GM19328 (cell line): ENCODE measurements around the gene GRHL1.
"Not testable (repeated sequence)": the region's sequence is repeated elsewhere in the genome, so short reads cannot be mapped to it uniquely, and the experiment has no call there.

Experiments
- ATAC-seq: cut with Tn5 transposase; IDR thresholded peaks from one replicate; pipeline ENCODE4 v1.9.1; 2021; ENCODE audit warnings: mild to moderate bottlenecking, moderate library complexity; ENCODE audit not compliant: unreplicated experiment

GRHL1 gene

DNA sequence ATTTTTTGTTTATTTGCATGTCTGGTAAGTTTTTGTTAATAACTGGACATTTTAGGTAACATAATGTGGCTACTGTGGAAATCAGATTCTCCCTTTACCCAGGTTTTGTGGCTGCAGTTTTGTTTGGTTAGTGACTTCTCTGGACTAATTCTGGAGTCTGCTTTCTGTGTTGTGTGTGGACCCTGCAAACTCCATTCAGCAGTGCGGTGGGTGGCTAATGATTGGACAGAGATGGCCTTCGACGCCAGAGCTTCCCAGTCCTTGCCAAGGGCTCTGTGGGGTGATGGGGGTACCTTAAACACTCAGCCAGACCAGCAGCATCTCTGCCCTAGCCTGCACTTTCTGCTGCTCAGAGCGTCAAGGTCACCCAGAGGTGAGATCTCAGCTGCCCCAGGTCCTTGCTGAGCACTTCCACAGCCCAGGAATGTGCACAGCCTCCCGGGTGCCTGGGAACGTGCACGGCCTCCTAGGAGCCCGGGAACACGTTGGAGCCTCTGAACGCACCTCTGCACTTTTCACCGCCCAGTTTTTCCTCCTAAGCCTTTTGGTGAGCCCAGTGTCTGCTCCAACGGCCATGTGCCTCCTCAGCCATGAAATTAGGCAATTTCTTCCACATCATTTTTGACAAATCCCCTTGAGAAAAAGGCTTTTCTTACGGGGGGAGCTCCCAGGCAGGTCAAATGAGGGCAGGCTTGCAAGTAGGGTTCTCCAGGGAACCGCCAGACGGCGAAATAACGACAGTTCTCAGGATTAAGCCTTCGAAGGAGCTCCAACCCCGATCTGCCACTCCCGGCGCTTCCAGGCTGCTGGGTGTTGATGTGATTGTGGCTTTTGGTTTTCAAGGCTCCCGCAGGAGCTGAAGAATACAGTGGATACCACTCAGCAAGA, 56.7 kb downstream of the GRHL1 start:
- no peak for ATAC-seq

DNA sequence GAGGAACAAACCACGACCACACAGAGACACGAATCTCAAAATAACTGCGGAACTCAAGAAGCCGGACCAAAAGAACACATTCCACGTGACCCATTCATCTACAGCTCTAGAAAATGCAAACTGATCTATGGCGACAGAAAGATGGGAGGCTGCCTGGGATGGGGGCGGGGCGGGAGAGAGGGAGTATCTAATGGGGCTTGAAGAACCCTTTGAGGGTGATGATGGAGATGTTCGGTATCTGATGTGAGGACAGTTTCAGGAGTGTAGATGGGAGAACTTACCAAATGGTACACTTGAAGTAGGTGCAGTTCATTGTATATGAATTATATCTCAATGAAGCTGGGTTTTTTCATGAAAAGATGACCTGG, 57.3 kb downstream of the GRHL1 start:
- no peak for ATAC-seq

DNA sequence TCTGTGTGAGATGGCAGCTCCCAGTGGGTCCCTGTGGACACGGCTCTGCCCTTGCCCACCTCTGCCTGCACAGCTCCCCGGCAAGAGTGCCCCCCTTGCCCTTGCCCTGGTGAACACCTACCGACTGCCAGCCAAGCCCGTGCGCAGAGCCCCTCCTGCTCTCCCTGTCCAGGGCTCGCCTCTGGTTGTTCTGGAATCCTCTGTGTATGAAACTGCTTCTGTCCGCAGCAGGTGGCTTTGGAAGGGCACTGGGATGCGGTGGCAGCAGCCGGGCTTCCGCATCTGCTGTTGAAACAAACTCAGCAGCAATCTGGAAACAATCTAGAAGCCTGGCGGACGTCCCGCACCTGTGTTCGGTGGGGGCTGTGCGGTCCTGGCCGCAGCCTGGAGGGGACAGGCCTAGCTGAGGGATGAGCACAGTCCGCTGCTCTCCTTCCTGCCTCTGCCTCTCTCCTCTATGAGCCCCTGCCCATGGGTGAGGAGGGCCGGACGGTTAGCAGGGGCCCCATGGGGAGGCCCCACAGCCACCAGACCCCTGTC, 57.8 kb downstream of the GRHL1 start:
- ATAC-seq: no peak

DNA sequence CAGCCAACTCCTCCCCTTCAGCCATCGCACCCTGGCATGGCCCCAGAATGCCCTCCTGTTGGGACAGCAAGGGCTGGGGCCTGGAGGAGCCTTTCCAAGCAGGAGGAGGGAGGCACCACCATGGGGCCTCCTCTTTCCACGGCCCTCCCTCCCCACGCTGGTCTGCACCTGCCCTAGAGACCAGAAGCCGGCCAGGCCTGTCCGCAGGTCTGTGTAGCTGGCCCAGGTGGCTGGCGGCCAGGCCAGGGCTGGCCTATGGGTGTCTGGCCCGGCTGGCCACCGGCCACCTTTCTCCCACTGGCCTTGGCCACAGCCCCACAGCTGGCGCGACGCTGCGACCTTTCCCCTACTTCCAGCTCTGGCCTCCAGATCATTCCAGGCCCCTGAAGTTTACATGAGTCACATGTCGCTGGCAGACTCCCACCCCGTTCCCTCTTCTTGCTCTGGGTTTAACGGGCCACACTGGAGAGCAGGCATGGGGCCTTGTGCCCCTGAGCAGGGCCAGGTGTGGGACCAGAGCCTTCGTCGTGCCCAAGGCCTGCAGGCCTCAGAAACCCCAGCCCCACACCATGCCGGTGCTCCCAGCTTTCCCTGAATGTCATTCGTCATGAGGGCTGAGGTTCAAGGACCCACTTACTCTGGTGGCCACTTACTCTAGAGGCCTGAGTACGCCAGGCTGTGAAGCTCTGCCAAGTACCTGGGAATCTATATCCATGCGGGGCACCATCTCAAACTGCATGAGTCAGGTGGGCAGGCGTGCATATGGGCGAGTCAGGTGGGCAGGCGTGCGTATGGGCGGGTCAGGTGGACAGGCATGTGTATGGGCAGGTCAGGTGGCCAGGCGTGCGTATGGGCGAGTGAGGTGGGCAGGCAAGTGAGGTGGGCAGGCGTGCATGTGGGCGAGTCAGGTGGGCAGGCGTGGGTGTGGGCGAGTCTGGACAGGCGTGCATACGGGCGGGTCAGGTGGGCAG, 58.6 kb downstream of the GRHL1 start:
- ATAC-seq: no peak

DNA sequence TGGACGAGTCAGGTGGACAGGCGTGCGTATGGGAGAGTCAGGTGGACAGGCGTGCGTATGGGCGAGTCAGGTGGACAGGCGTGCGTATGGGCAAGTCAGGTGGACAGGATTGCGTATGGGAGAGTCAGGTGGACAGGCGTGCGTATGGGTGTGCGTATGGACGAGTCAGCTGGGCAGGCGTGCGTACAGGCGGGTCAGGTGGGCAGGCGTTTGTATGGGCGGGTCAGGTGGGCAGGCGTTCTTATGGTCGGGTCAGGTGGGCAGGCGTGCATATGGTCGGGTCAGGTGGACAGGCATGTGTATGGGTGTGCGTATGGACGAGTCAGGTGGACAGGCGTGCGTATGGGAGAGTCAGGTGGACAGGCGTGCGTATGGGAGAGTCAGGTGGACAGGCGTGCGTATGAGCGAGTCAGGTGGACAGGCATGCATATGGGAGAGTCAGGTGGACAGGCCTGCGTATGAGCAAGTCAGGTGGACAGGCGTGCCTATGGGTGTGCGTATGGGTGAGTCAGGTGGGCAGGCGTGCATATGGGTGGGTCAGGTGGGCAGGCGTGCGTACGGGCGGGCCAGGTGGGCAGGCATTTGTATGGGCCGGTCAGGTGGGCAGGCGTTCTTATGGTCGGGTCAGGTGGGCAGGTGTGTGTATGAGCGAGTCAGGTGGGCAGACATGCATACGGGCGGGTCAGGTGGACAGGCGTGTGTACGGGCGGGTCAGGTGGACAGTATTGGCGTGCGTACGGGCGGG, 59.5 kb downstream of the GRHL1 start:
- not testable (repeated sequence) for ATAC-seq

DNA sequence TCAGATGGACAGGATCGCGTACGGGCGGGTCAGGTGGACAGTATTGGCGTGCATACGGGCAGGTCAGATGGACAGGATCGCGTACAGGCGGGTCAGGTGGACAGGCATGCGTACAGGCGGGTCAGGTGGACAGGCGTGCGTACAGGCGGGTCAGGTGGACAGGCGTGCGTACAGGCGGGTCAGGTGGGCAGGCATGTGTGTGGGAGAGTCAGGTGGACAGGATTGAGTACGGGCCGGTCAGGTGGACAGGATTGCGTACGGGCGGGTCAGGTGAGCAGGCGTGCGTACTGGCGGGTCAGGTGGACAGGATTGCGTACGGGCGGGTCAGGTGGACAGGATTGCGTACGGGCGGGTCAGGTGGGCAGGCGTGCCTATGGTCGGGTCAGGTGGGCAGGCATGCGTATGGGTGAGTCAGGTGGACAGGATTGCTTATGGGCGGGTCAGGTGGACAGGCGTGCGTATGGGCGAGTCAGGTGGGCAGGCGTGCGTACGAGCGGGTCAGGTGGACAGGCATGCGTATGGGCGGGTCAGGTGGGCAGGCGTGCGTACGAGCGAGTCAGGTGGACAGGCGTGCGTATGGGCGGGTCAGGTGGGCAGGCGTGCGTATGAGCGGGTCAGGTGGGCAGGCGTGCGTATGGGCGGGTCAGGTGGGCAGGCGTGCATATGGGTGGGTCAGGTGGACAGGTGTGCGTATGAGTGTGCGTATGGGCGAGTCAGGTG, 60.3 kb downstream of the GRHL1 start:
- not testable (repeated sequence) for ATAC-seq

DNA sequence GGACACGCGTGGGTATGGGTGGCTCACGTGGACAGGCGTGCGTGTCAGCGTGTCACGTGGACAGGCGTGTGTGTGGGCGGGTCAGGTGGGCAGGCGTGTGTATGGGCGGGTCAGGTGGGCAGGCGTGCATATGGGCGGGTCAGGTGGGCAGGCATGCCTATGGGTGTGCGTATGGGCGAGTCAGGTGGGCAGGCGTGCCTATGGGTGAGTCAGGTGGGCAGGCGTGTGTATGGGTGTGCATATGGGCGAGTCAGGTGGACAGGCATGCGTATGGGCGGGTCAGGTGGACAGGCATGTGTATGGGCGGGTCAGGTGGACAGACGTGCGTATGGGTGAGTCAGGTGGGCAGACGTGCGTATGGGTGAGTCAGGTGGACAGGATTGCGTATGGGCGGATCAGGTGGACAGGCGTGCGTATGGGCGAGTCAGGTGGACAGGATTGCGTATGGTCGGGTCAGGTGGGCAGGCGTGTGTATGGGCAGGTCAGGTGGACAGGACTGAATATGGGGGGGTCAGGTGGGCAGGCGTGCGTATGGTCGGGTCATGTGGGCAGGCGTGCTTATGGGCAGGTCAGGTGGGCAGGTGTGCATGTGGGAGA, 61.0 kb downstream of the GRHL1 start:
- ATAC-seq: not testable (repeated sequence)

DNA sequence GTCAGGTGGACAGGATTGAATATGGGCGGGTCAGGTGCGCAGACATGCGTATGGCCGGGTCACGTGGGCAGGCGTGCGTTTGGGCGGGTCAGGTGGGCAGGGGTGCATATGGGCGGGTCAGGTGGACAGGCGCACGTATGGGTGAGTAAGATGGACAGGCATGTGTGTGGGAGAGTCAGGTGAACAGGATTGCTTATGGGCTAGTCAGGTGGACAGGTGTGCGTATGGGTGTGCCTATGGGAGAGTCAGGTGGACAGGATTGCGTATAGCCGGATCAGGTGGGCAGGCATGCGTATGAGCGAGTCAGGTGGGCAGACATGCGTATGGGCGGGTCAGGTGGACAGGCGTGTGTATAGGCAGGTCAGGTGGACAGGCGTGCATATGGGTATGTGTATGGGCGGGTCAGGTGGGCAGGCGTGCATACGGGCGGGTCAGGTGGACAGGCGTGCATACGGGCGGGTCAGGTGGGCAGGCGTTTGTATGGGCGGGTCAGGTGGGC, 61.5 kb downstream of the GRHL1 start:
- no peak for ATAC-seq

DNA sequence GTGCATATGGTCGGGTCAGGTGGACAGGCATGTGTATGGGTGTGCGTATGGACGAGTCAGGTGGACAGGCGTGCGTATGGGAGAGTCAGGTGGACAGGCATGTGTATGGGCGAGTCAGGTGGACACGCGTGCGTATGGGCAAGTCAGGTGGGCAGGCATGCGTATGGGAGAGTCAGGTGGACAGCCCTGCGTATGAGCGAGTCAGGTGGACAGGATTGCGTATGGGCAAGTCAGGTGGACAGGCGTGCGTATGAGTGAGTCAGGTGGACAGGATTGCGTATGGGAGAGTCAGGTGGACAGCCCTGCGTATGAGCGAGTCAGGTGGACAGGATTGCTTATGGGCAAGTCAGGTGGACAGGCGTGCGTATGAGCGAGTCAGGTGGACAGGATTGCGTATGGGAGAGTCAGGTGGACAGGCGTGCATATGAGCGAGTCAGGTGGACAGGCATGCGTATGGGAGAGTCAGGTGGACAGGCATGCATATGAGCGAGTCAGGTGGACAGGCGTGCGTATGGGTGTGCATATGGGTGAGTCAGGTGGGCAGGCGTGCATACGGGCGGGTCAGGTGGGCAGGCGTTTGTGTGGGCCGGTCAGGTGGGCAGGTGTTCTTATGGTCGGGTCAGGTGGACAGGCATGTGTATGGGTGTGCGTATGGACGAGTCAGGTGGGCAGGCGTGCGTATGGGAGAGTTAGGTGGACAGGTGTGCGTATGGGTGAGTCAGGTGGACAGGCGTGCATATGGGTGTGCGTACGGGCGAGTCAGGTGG, 62.3 kb downstream of the GRHL1 start:
- ATAC-seq: not testable (repeated sequence)

DNA sequence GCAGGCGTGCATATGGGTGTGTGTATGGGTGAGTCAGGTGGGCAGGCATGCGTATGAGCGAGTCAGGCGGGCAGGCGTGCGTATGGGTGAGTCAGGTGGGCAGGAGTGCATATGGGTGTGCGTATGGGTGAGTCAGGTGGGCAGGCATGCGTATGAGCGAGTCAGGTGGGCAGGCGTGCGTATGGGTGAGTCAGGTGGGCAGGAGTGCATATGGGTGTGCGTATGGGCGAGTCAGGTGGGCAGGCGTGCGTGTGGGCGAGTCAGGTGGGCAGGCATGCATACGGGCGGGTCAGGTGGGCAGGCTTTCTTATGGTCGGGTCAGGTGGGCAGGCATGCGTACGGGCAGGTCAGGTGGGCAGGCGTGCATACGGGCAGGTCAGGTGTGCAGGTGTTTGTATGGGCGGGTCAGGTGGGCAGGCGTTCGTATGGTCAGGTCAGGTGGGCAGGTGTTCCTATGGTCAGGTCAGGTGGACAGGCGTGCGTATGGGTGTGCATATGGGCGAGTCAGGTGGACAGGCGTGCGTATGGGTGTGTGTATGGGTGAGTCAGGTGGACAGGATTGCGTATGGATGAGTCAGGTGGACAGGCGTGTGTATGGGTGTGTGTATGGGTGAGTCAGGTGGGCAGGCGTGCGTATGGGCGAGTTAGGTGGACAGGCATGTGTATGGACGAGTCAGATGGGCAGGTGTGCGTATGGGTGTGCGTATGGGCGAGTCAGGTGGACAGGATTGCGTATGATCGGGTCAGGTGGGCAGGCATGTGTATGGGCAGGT, 63.1 kb downstream of the GRHL1 start:
- no peak for ATAC-seq

DNA sequence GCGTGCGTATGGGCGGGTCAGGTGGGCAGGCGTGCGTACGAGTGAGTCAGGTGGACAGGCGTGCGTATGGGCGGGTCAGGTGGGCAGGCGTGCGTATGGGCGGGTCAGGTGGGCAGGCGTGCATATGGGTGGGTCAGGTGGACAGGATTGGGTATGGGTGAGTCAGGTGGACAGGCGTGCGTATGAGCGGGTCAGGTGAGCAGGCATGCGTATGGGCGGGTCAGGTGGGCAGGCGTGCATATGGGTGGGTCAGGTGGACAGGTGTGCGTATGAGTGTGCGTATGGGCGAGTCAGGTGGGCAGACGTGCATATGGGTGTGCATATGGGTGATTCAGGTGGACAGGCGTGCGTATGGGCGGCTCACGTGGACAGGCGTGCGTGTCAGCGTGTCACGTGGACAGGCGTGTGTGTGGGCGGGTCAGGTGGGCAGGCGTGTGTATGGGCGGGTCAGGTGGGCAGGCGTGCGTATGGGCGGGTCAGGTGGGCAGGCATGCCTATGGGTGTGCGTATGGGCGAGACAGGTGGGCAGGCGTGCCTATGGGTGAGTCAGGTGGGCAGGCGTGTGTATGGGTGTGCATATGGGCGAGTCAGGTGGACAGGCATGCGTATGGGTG, 64.0 kb downstream of the GRHL1 start:
- not testable (repeated sequence) for ATAC-seq

DNA sequence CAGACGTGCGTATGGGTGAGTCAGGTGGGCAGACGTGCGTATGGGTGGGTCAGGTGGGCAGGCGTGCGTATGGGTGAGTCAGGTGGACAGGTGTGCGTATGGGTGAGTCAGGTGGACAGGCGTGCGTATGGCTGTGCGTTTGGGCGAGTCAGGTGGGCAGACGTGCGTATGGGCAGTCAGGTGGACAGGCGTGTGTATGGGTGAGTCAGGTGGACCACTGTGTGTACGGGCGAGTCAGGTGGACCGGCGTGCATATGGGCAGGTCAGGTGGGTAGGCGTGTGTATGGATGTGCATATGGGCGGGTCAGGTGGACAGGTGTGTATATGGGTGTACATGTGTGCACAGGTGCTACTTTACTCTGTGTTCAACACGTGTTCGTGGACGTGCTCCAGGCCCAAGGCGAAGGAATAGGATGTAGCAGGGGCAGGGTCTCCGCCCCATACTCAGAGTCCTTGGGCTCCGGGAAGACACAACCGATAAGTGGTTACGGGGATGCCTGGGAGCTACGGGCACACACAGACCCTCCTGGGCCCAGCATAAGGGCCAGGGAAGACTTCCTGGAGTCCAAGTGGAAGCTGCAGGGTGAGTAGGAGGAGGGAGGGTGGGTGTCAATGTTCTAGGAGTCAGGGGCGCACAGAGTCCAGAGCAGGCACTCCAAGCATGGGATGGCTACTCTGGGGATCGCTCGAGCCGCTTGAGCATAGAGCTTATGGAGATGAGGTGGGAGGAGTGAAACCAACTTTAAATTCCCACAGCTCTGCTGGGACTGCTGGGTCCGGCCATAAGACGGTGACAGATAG, 64.7 kb downstream of the GRHL1 start:
- no peak for ATAC-seq

DNA sequence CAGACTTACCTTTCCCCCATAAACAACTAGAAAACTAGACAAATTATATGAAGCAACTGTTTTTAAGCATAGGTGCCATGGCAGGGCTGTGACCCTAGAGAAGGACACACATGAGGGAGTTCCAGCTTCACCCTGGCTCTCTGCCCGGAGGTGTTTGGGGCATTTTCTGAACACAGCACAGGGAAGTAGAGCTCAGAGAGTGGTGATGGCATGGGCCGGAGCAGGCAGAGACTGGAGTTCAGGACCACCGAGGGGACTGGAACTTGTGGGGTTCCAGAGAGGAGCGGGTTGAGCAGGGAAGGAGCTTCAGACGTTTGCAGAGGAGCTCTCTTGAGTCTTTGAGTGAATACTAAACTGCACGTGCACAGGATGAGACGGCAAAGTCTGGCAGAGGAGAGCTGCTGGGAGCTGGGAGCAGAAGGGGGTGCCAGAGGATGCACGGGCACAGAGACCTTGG, 65.3 kb downstream of the GRHL1 start:
- ATAC-seq: no peak

DNA sequence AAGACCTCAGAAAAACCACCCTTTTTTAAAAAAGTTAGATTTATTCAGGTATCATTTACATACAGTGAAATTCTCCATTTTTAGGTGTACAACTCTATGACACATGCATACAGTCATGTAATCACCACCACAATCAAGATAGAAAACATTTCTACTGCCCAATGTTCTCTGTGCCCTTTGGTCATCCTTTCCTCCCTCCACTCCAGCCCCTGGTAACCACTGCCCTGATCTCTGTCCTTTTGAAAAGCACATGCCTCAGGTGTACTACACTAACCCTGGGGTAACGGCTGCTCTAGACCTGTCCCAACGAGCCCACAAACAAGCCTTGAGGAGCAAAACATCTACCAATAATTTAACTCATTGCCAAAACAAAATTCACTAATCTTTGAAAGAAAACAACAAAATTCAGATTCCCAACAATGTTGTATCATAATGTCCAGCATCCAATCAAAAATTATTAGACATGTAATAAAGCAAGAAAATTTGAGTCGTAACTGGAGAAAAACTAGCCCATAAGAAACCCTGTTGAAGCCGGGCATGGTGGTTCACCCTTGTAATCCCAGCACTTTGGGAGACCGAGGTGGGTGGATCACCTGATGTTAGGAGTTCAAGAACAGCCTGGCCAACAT, 65.9 kb downstream of the GRHL1 start:
- no peak for ATAC-seq

DNA sequence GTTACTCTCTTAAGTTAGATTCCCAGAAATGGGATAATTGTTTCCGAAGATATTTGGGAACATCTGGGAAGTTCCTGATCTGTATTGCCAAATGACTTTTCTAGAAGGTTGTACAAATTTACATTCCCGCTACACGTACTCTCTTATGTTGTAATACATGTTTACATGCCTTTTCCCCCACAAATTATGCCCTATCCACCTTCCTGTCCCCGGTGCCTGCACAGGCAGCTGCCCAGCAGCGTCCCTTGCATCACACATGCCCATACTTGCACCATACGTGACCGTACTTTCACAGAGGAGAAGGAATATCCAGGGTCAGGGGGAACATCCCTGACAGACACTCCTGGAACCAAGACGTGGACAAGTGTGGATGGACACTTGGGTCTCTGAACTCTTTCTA, 67.7 kb downstream of the GRHL1 start:
- no peak for ATAC-seq
